GM18870 (cell line): Measurements from ENCODE around the gene ATP8A2.

Experiments used
- ATAC-seq: cut with Tn5 transposase; IDR thresholded peaks from one replicate; pipeline ENCODE4 v1.9.1; 2021; ENCODE audit warnings: moderate library complexity; ENCODE audit not compliant: unreplicated experiment

ATP8A2 gene

DNA sequence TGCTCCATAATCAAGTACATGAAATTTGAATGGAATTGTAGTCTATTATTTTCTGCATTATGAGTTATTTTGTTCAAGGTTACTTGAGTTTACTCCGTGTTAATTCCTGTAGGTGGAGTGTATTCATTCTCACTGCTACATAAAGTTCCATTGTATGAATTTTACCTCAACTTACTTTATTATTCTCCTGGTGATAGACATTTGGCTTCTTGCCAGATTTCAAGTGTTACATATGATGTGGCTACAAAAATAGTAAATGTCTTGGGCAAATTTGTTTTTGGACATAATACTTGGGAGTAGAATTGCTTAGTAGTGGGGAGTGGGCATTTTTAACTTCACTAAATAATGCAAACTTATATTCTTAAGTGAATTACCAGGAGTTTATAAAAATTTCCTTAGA, 351.1 kb downstream of the ATP8A2 start:
- ATAC-seq: no peak

- ATAC-seq: no peak
Measured at GRCh38 chr13:25725104-25725503, 353.3 kb downstream of the ATP8A2 start.

- ATAC-seq: no peak
Measured at GRCh38 chr13:25727250-25727649, 355.5 kb downstream of the ATP8A2 start.

DNA sequence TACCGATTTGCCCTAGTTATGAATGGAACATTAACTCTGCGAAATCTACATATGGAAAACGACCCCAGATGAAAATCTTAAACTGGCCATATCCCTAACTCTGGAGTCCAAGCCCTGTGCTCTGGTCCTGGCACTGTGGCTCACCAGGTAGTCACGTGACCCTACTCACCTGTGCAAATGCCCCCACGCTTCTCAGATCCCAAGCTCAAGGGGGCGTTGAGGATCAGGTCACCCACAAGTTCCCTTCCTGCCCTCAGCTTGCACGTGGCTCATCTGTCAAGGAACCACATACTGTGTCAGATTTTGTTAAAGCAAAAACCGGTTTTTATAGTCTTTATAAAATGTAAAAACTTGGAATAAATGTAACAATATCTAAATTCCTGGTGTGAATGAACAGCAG, 356.0 kb downstream of the ATP8A2 start:
- ATAC-seq: no peak

- ATAC-seq: no peak
Measured at GRCh38 chr13:25729201-25729600, 357.4 kb downstream of the ATP8A2 start.

DNA sequence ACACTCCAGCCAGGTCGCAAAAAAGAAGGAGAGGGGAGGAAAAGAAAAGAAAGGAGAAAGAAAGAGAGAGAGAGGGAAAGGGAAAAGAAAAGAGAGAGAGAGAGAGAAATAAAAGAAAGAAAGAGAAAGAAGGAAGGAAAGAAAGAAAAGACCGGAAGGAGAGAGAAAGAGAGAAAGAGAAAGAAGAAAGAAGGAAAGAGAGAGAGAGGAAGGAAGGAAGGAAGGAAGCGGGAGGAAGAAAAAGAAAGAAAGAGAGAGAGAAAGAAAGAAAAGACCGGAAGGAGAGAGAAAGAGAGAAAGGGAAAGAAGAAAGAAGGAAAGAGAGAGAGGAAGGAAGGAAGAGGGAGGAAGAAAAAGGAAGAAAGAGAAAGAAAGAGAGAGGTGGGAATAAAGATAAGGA, 359.3 kb downstream of the ATP8A2 start:
- no peak for ATAC-seq

GRCh38 chr13:25731536-25731935, 359.8 kb downstream of the ATP8A2 start:
- no peak for ATAC-seq

DNA sequence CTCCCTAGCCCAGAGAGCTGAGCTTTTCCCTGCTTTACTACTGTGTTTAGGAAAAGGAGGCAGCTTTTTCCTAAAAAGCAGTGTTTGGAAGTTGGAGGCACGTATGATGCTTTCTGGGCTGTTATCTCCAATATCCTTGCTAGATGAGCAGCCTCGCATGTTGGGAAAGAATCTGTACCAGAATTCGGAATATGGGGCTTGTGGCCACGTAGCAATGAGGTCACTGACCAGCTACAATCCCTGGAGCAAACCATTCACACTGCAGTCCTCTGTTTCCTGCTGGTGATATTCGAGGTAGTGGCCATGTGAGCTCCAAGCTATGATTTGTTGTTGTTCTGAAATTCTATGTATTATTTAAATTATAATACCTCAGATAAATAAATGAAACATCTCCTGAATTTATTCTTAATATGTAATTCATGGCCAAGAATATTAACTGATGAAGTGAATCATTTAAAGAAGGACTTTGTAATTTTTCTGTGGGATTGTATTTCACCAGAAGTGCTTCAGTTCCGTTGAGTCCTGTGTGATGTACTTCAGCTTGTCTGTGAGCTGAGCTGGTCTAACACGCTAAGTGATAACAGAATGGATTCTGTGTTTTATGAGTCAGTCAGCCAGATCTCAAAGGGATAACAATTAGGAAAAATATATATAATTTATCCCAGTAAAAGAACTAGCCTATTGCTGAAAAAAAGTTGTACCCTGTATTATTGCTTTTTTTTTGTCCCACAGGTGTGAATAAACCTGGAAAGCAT, 360.5 kb downstream of the ATP8A2 start:
- ATAC-seq: no peak

DNA sequence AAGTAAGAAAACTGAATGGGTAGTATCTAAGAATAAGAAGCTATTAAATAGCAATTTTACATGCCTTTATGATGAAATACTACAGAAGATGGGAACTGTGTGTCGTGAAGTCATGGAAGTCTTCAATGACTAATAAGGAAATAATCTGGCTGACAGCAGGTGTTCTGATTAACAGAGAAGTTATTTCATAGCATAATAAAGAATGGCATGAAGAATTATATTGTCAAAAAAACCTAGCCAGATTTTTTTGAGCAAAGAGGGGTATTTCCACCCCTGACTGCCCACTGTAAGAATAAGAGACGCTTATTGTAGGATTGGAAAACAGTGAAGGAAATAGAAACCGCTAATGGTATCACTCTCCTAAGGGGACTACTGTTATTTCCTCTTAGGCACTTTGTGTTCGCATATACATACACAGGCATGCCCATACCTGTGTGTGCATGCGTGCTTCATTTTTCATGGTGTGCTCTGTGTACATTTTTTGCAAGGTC, 361.3 kb downstream of the ATP8A2 start:
- no peak for ATAC-seq

- ATAC-seq: no peak
Measured at GRCh38 chr13:25733696-25734435, 362.1 kb downstream of the ATP8A2 start.

GRCh38 chr13:25738342-25739196, 366.8 kb downstream of the ATP8A2 start:
- no peak for ATAC-seq

GRCh38 chr13:25739376-25739775, 367.6 kb downstream of the ATP8A2 start:
- ATAC-seq: no peak

DNA sequence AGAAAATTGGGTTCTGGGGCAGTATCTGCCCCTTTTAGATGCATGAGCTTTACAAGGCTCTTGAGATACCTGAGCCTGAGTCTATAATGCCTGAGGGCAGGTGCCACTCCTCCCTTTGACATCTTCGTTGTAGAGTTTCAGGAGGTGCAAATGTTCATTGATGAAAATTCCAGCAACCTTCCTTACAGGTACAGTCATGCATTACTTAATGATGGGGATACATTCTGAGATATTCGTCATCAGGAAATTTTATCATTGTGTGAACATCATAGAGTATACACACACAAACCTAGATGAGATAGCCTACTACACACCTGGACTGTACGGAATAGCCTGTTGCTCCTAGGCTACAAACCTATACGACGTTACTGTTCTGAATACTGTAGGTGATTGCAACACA, 370.0 kb downstream of the ATP8A2 start:
- no peak for ATAC-seq

GRCh38 chr13:25742220-25742619, 370.4 kb downstream of the ATP8A2 start:
- no peak for ATAC-seq

GRCh38 chr13:25743421-25743820, 371.6 kb downstream of the ATP8A2 start:
- no peak for ATAC-seq

DNA sequence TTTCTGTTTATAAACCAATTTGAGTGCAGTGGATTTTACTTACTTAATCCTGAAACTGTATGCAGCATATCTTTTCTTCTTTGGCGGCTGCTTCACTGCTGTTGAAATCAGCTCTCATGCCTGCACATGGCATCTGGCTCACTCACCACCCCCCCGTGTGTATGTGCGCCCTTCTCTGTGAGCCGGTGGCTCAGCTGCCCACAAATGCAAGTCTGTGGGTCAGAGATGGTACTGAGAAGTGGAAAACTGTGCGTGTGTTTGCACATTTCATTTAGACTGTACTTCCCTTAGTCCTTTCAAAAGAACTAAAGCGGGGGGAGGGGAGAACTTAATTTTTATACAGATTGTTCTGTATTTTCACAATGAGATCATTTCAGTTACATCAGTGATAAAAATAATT, 372.4 kb downstream of the ATP8A2 start:
- ATAC-seq: no peak

GRCh38 chr13:25746131-25746530, 374.4 kb downstream of the ATP8A2 start:
- no peak for ATAC-seq

DNA sequence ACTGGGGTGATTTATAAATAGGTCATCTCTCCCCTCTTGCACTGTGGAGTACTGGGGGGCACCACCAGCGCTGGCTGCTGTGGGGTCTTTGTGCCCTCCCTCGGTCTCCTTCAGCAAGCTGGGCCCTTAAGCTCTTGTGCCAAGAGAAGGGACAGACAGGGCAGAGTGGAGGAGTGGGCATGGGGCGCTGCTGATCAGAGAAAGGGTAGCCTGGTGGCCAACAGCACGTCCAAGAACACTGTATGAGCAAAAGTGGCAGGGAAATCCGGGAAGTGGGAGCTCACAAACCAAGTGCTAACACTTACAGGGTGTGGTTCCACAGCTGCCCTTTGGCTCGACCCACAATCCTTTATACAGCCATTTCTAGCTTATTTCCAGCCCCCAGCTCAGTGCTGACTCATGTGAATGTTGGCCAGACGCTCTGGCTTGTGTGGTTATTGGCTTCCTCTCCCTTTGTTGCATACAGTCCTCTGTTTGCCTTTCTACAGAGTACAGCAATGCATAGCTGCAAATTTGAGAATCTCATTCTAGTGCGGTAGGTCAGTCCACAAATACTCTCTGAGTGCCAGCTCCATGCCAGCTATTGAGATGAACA, 381.3 kb downstream of the ATP8A2 start:
- ATAC-seq: no peak

GRCh38 chr13:25753976-25754375, 382.2 kb downstream of the ATP8A2 start:
- no peak for ATAC-seq

DNA sequence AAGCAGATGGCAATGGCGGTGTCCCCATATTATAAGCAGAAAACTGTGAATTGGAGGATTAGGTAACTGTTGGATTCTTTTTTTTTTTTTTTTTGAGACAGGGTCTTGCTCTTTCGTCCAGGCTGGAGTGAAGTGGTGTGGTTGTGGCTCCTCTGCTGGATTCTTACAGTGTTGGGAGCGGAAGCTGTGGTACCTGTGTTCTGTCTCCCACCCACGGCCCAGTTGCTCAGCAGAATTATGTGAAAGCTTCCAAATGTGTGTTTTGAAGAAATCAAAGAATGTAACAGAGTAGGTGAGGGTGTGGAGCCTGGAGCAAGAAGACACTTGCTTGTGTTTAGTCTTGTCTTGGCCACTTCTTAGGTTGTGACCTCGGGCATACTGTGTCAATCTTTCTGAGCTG, 384.5 kb downstream of the ATP8A2 start:
- ATAC-seq: no peak

DNA sequence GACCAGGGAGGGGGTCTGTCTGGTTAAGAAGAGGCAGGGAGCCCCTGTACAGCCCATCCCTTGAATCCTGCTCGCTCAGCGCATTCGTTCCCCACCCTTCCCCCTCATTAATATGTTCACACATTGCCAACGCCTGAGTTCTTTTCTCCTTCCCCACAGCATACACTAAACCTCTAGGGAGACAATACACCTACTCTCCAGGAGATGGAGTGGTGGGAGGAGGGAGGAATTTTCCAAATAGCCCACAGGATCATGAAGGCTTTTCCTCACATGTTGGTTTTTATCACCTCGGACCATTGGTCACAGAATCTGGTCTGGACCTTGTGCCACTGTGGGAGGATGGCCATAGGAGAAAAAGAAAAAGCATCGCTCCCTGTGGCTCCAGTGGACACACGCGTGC, 385.1 kb downstream of the ATP8A2 start:
- no peak for ATAC-seq
